ENCODE measurements around the gene CYTH3. TPM values are rescaled to one million over a fixed set of nuclear protein-coding genes. Genes with fewer than 3 reads are reported as not detected.
"Not testable (repeated sequence)": the region's sequence is repeated elsewhere in the genome, so short reads cannot be mapped to it uniquely, and the experiment has no call there.

The CYTH3 gene
- total RNA-seq, 1 donor from 2014 or later: 2.6 TPM

GRCh38 chr7:6310271-6310993 is 38.0 kb upstream of the CYTH3 start:
- intact Hi-C loops (cut with micrococcal nuclease): no loop called here
- H3K27ac Mint-ChIP-seq: no peak overlapping the region
- no peaks in the 10 kb centered on the region for H3K27me3 Mint-ChIP-seq
- no peak for DNase-seq
- CTCF ChIA-PET: interaction anchor here (0.7 kb wide), 1 partner anchor 17 kb away, joined by 3 read pairs; no protein-coding TSS in a partner anchor
- H3K4me1 Mint-ChIP-seq: no peaks in the 10 kb centered on the region
- ATAC-seq (ENCODE audit: low read depth): no peak
- no peak overlapping the region for H3K4me3 Mint-ChIP-seq
- POLR2A ChIA-PET: no interaction called here
- H3K9me3 Mint-ChIP-seq: no peaks in the 10 kb centered on the region
- TF ChIP-seq CTCF (IDR thresholded peaks at IDR 0.05): no peak
- H3K36me3 Mint-ChIP-seq (ENCODE audit: low read depth): no peaks in the 10 kb centered on the region

DNA sequence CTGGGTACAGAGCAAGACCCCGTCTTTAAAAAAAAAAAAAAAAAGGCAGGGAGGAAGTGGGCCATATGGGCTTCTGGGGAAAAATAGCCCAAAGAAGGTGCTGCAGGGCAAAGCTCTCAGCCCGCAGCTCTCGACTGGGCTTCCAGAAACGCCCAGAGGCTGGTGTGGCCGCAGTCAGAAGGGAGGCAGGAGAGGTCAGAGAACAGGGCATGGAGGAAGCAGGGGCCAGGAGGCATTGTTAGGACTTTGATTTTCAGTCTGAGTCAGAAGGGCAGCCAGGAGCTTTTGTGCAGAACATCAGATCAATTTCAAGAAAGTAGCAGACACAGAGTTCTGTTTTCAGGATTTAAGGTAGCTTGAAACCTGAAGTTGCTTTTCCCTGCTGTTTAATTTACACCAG is 35.3 kb upstream of the CYTH3 start:
- ATAC-seq (ENCODE audit: low read depth) (no peak), DNase-seq (no peak)
- intact Hi-C loops (cut with micrococcal nuclease): no loop called here
- Mint-ChIP-seq H3K9me3 (no peaks in the 10 kb centered on the region), H3K4me3 (no peak overlapping the region), H3K4me1 (no peaks in the 10 kb centered on the region), H3K36me3 (ENCODE audit: low read depth) (no peaks in the 10 kb centered on the region), H3K27ac (no peak overlapping the region), H3K27me3 (no peaks in the 10 kb centered on the region)
- TF ChIP-seq CTCF (IDR thresholded peaks at IDR 0.05): no peak
- ChIA-PET CTCF (interaction anchor here (0.9 kb wide), 1 partner anchor 15 kb away, joined by 3 read pairs; no protein-coding TSS in a partner anchor), POLR2A (no interaction called here)

DNA sequence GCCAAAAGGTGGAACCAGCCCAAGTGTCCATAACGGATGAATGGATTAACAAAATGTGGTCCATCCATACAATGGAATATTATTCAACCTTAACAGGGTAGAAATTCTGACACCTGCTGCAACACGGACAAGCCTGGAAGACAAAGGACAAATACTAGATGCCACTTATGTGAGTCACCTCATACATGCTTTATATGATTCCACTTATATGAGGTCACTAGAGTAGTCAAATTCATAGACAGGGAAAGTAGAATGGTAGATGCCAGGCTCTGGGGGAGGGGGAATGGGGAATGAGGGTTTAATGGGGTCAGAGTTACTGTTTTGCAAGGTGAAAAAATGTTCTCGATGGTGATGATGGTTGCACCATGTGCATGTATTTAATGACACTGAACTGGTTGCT is 34.0 kb upstream of the CYTH3 start:
- intact Hi-C loops (cut with micrococcal nuclease): no loop called here
- no peaks in the 10 kb centered on the region for H3K4me1 Mint-ChIP-seq
- no peaks in the 10 kb centered on the region for H3K27me3 Mint-ChIP-seq
- H3K9me3 Mint-ChIP-seq: no peaks in the 10 kb centered on the region
- ChIA-PET POLR2A (no interaction called here), CTCF (no interaction called here)
- no peak for DNase-seq
- H3K36me3 Mint-ChIP-seq (ENCODE audit: low read depth): no peaks in the 10 kb centered on the region
- TF ChIP-seq CTCF (IDR thresholded peaks at IDR 0.05): no peak
- H3K27ac Mint-ChIP-seq: no peak overlapping the region
- ATAC-seq (ENCODE audit: low read depth): no peak
- H3K4me3 Mint-ChIP-seq: no peak overlapping the region

- no peak overlapping the region for H3K4me3 Mint-ChIP-seq
- POLR2A ChIA-PET: no interaction called here
- DNase-seq: no peak
- CTCF ChIA-PET: no interaction called here
- H3K4me1 Mint-ChIP-seq: no peaks in the 10 kb centered on the region
- no peak overlapping the region for H3K27ac Mint-ChIP-seq
- no peaks in the 10 kb centered on the region for H3K9me3 Mint-ChIP-seq
- no peaks in the 10 kb centered on the region for H3K36me3 Mint-ChIP-seq (ENCODE audit: low read depth)
- TF ChIP-seq CTCF (IDR thresholded peaks at IDR 0.05): no peak
- no peaks in the 10 kb centered on the region for H3K27me3 Mint-ChIP-seq
- intact Hi-C loops (cut with micrococcal nuclease): no loop called here
- ATAC-seq (ENCODE audit: low read depth): no peak
Observed at GRCh38 chr7:6305330-6305729, 32.9 kb upstream of the CYTH3 start.

DNA sequence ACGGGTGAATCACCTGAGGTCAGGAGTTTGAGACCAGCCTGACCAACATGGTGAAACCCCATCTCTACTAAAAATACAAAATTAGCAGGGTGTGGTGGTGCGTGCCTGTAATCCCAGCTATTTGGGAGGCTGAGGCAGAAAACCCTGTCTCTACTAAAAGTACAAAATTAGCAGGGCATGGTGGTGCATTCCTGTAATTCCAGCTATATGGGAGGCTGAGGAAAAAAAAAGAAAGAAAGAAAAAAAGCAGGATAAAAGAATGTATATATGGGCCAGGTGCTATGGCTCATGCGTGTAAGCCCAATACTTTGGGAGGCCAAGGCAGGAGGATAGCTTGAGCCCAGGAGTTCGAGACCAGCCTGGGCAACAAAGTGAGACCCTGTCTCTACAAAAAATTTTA is 29.0 kb upstream of the CYTH3 start:
- H3K27ac Mint-ChIP-seq; H3K9me3 Mint-ChIP-seq; H3K4me1 Mint-ChIP-seq; H3K27me3 Mint-ChIP-seq; intact Hi-C loops (cut with micrococcal nuclease); H3K4me3 Mint-ChIP-seq; CTCF ChIA-PET; H3K36me3 Mint-ChIP-seq (ENCODE audit: low read depth); ATAC-seq (ENCODE audit: low read depth); POLR2A ChIA-PET; DNase-seq: not testable (repeated sequence)

GRCh38 chr7:6299774-6300173 is 27.4 kb upstream of the CYTH3 start:
- intact Hi-C loops (cut with micrococcal nuclease): no loop called here
- POLR2A ChIA-PET: no interaction called here

More at GRCh38 chr7:6299774-6300173, 27.4 kb upstream of the CYTH3 start:
- H3K36me3 Mint-ChIP-seq (ENCODE audit: low read depth): no peaks in the 10 kb centered on the region
- H3K9me3 Mint-ChIP-seq: no peaks in the 10 kb centered on the region
- peaks cover 9% of the 10 kb centered on the region for H3K27me3 Mint-ChIP-seq
- no peak for TF ChIP-seq CTCF (IDR thresholded peaks at IDR 0.05)
- H3K4me3 Mint-ChIP-seq: no peak overlapping the region
- CTCF ChIA-PET: no interaction called here
- DNase-seq: no peak
- H3K4me1 Mint-ChIP-seq: no peaks in the 10 kb centered on the region
- no peak for ATAC-seq (ENCODE audit: low read depth)
- no peak overlapping the region for H3K27ac Mint-ChIP-seq

All from activated B cell treated with CpG ODN at 0.5 μM for 24 hours (primary cell).